Esophagus muscularis mucosa (tissue), 4 donors: Measurements from ENCODE around the gene ZNF787.
A peak's percentile ranks its signal among the peaks of the same experiment; 100 is the strongest.

Experiments used
- EP300 ChIP-seq: sonication (generic); formaldehyde crosslinking; IDR thresholded peaks from one replicate; pipeline ENCODE4 v1.6.1; 2017; ENCODE audit warnings: antibody characterized with exemption
- POLR2A ChIP-seq: fragments of 450-650 bp; IDR thresholded peaks from one replicate; pipeline ENCODE4 v1.6.1; 2017; ENCODE audit warnings: antibody characterized with exemption, moderate library complexity, mild to moderate bottlenecking, low read depth
- POLR2AphosphoS5 ChIP-seq, 2 donors: sonication (generic); formaldehyde crosslinking; IDR thresholded peaks; one replicate each; pipeline ENCODE4 v1.6.1; 2017; ENCODE audit warnings: antibody characterized with exemption in 2 of 2
- TF ChIP-seq, protein P1 (sequence below), 3 experiments: fragments of 200-600 bp in 2 of 3; fragments of 450-650 bp in 1 of 3; sonication (generic) in 2 of 3; IDR thresholded peaks; one replicate each; pipeline ENCODE4 v1.5.1; 2017 to 2019; ENCODE audit warnings: antibody characterized with exemption in 3 of 3, mild to moderate bottlenecking in 2 of 3, moderate library complexity in 1 of 3

DNA sequence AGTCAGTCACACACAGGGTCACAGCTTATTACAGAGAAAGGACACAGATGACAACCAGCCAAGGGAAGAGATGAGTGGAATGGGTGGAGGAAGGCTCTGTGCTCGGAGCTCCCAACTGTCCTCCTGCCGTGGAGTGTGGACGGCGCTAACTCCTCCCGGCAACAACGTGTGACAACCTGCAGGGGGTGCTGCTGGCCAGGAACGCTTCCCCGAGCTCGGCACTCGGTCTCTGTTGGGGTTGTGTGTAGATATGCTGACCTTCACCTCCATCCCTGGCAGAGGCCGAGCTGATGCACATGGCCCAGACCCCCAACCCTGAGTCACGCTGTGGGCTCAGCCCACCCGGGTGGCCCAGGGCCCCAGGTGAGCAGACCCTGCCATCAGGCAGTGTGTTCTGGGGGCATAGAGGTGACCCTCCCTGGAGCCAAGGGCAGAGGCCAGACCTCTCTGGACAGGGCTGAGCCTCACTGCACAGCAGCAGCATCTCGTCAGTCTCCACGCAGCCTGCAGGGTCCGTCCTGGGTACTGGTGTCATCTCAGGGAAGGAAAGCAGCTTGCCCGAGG, 34.1 kb upstream of the ZNF787 start:
- TF ChIP-seq, protein P1, sequence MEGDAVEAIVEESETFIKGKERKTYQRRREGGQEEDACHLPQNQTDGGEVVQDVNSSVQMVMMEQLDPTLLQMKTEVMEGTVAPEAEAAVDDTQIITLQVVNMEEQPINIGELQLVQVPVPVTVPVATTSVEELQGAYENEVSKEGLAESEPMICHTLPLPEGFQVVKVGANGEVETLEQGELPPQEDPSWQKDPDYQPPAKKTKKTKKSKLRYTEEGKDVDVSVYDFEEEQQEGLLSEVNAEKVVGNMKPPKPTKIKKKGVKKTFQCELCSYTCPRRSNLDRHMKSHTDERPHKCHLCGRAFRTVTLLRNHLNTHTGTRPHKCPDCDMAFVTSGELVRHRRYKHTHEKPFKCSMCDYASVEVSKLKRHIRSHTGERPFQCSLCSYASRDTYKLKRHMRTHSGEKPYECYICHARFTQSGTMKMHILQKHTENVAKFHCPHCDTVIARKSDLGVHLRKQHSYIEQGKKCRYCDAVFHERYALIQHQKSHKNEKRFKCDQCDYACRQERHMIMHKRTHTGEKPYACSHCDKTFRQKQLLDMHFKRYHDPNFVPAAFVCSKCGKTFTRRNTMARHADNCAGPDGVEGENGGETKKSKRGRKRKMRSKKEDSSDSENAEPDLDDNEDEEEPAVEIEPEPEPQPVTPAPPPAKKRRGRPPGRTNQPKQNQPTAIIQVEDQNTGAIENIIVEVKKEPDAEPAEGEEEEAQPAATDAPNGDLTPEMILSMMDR (IDR thresholded peaks at IDR 0.05), result peak; percentile 15 to 49 (median 18)
- TF ChIP-seq POLR2A, result no peak
- TF ChIP-seq EP300, result no peak
- TF ChIP-seq POLR2AphosphoS5 (IDR thresholded peaks at IDR 0.05), result no peak
